Nephron (organoid): ENCODE measurements around the gene CFAP210.
"Not testable (repeated sequence)": the region's sequence is repeated elsewhere in the genome, so short reads cannot be mapped to it uniquely, and the experiment has no call there.

Source experiments
- H3K27ac Mint-ChIP-seq, 3 experiments: 2 replicates each; pipeline ENCODE4 v1.8.0; 2020; ENCODE audit warnings: mixed read lengths in 3 of 3, mild to moderate bottlenecking in 2 of 3, moderate library complexity in 1 of 3
- H3K27me3 Mint-ChIP-seq: 2 replicates; pipeline ENCODE4 v1.8.0; 2021; ENCODE audit warnings: low read depth, mild to moderate bottlenecking, moderate library complexity, mixed read lengths
- H3K36me3 Mint-ChIP-seq: 2 replicates; pipeline ENCODE4 v1.8.0; 2020; ENCODE audit warnings: low read depth, mixed read lengths
- H3K4me1 Mint-ChIP-seq: 2 replicates; pipeline ENCODE4 v1.8.0; 2020; ENCODE audit warnings: mixed read lengths
- H3K4me3 Mint-ChIP-seq, 3 experiments: 2 replicates each; pipeline ENCODE4 v1.8.0; 2020; ENCODE audit warnings: mild to moderate bottlenecking in 3 of 3, mixed read lengths in 3 of 3, moderate library complexity in 2 of 3
- H3K9me3 Mint-ChIP-seq: 2 replicates; pipeline ENCODE4 v1.8.0; 2020; ENCODE audit warnings: mixed read lengths
- TF ChIP-seq, protein P1 (sequence below), 3 experiments: fragments of 200-600 bp; sonication (generic); IDR thresholded peaks; one replicate each; pipeline ENCODE4 v1.5.0; 2021; ENCODE audit warnings: antibody characterized with exemption in 3 of 3; ENCODE audit not compliant: unreplicated experiment in 3 of 3

Gene CFAP210

DNA sequence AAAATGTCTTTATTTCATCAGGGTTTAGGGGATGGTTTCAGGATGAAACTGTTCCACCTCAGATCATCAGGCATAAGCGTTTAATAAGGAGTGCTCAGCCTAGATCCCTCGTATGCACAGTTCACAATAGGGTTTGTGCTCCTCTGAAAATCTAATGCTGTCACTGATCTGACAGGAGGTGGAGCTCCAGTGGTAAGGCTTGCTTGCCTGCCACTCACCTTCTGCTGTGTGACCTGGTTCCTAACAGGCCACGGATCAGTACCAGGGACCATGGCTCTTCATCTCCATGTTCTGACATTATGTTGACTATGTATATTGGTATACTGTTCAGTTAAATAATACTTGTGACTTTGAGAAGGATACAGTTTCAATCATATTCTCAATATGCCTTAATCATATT is 68.4 kb downstream of the CFAP210 start:
- Mint-ChIP-seq H3K27ac (no peak overlapping the region), H3K4me1 (no peaks in the 10 kb centered on the region), H3K9me3 (no peaks in the 10 kb centered on the region), H3K27me3 (no peaks in the 10 kb centered on the region), H3K4me3 (no peak overlapping the region), H3K36me3 (peaks cover 61% of the 10 kb centered on the region)
- TF ChIP-seq, protein P1, sequence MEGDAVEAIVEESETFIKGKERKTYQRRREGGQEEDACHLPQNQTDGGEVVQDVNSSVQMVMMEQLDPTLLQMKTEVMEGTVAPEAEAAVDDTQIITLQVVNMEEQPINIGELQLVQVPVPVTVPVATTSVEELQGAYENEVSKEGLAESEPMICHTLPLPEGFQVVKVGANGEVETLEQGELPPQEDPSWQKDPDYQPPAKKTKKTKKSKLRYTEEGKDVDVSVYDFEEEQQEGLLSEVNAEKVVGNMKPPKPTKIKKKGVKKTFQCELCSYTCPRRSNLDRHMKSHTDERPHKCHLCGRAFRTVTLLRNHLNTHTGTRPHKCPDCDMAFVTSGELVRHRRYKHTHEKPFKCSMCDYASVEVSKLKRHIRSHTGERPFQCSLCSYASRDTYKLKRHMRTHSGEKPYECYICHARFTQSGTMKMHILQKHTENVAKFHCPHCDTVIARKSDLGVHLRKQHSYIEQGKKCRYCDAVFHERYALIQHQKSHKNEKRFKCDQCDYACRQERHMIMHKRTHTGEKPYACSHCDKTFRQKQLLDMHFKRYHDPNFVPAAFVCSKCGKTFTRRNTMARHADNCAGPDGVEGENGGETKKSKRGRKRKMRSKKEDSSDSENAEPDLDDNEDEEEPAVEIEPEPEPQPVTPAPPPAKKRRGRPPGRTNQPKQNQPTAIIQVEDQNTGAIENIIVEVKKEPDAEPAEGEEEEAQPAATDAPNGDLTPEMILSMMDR (IDR thresholded peaks at IDR 0.05; ENCODE audit: unreplicated experiment in 3 of 3): no peak

DNA sequence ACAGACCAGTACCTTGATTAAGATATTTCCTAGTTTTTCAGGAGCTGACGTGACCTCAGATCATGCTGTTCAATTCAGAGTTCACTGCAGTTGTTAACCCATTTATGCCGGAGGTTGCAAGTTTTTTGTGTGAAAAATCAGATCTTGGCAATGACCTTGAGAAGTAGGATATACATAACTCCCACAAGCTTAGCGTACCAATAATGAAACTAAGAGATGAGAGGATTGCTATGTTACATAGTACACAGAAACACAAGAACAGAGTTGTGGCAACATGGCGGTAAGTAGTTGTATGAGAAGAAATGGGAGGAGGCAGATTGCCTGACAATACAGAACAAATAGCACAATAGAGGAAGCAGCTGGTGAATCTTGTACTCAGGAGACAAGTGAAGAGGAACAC is 71.0 kb downstream of the CFAP210 start:
- Mint-ChIP-seq H3K27ac (no peak overlapping the region), H3K27me3 (no peaks in the 10 kb centered on the region), H3K9me3 (peaks cover 10% of the 10 kb centered on the region), H3K4me1 (no peaks in the 10 kb centered on the region), H3K36me3 (peaks cover 76% of the 10 kb centered on the region), H3K4me3 (no peak overlapping the region)
- TF ChIP-seq, protein P1 (IDR thresholded peaks at IDR 0.05; ENCODE audit: unreplicated experiment in 3 of 3): no peak

DNA sequence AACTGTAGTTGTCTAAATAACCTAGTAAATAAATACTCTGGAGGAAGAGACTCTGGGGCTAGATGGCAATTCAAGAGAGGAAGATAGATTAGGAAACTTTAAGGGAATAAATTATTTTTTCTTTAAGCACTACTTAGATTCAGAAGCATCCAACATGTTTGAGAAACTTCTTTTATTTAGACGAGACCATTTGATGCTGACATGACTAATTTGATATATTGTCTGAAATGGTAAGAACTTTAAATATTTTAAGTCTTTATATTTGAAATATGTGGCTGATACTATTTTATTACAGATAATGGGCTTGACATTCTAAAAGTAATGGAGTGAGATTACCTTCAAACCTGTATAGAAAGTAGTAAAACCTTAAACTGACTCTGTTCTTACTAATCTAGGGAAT is 73.7 kb downstream of the CFAP210 start:
- H3K4me3 Mint-ChIP-seq: no peak overlapping the region
- TF ChIP-seq, protein P1 (IDR thresholded peaks at IDR 0.05; ENCODE audit: unreplicated experiment in 3 of 3): no peak
- H3K27ac Mint-ChIP-seq: no peak overlapping the region
- H3K36me3 Mint-ChIP-seq: peaks cover 81% of the 10 kb centered on the region
- peaks cover 33% of the 10 kb centered on the region for H3K9me3 Mint-ChIP-seq
- H3K4me1 Mint-ChIP-seq: no peaks in the 10 kb centered on the region
- H3K27me3 Mint-ChIP-seq: no peaks in the 10 kb centered on the region

DNA sequence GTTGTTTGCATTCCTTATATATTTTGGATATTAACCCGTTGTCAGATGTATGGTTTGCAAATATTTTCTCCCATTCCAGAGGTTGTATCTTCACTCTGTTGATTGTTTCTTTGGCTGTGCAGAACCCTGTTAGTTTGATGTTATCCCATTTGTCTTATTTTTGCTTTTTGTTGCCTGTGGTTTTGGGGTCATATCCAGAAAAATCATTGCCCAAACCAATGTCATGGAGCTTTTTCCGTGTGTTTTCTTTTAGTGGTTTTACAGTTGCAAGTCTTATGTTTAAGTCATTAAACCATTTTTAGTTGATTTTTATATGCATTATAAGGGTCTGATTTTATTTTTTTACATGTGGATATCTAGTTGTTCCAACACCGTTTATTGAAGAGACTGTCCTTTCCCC is 74.3 kb downstream of the CFAP210 start:
- no peaks in the 10 kb centered on the region for H3K4me1 Mint-ChIP-seq
- H3K27ac Mint-ChIP-seq: no peak overlapping the region
- H3K27me3 Mint-ChIP-seq: no peaks in the 10 kb centered on the region
- peaks cover 33% of the 10 kb centered on the region for H3K9me3 Mint-ChIP-seq
- no peak overlapping the region for H3K4me3 Mint-ChIP-seq
- TF ChIP-seq, protein P1 (IDR thresholded peaks at IDR 0.05; ENCODE audit: unreplicated experiment in 3 of 3): no peak
- peaks cover 81% of the 10 kb centered on the region for H3K36me3 Mint-ChIP-seq

DNA sequence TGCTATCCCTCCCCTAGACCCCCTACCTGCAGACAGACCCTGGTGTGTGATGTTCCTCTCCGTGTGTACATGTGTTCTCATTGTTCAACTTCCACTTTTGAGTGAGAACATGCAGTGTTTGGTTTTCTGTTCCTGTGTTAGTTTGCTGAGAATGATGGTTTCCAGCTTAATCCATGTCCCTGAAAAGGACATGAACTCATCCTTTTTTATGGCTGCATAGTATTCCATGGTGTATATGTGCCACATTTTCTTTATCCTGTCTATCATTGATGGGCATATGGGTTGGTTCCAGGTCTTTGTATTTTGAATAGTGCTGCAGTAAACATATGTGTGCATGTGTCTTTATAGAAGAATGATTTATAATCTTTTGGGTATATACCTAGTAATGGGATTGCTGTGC is 78.2 kb downstream of the CFAP210 start:
- not testable (repeated sequence) for H3K27me3 Mint-ChIP-seq, H3K4me3 Mint-ChIP-seq, H3K4me1 Mint-ChIP-seq, H3K27ac Mint-ChIP-seq
- peaks cover 92% of the 10 kb centered on the region for H3K36me3 Mint-ChIP-seq
- H3K9me3 Mint-ChIP-seq: peaks cover 33% of the 10 kb centered on the region

DNA sequence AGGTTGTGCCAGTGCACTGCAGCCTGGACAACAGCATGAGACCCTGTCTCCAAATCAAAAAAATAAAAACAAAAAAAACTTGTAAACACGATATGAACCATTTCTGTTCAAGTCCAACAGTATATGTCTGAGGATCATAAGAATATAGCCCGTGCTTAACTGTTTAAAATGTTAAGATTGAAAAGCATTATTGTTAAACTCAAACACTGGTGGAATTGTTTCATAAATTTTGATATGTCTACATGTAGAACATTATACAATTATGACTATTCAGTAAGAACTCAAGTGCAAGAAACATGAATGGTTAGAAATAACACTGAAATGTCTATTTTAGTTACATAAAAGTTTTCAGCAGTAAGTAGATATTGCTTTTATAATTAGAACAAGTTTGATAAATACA is 80.3 kb downstream of the CFAP210 start:
- peaks cover 29% of the 10 kb centered on the region for H3K9me3 Mint-ChIP-seq
- no peaks in the 10 kb centered on the region for H3K4me1 Mint-ChIP-seq
- H3K27ac Mint-ChIP-seq: no peak overlapping the region
- TF ChIP-seq, protein P1 (IDR thresholded peaks at IDR 0.05; ENCODE audit: unreplicated experiment in 3 of 3): no peak
- peaks cover 96% of the 10 kb centered on the region for H3K36me3 Mint-ChIP-seq
- H3K4me3 Mint-ChIP-seq: no peak overlapping the region
- H3K27me3 Mint-ChIP-seq: no peaks in the 10 kb centered on the region
